CD4-positive, alpha-beta T cell (primary cell): ENCODE results near the gene NNT. TPM values are rescaled to one million over a fixed set of nuclear protein-coding genes. Genes with fewer than 3 reads are reported as not detected.

Experiments
- ATAC-seq: fragments of 200-7000 bp; cut with Tn5 transposase; one replicate; pipeline ENCODE4 v1.10.0; 2022; ENCODE audit warnings: mild to moderate bottlenecking; ENCODE audit not compliant: poor library complexity
- CTCF ChIA-PET: fragments of 350-600 bp; sonication (Branson Sonifier 250); formaldehyde crosslinking; loops from one replicate; lab custom pipeline; 2021; ENCODE audit warnings: antibody characterized with exemption, inconsistent platforms; lab: Charles Lee
- POLR2A ChIA-PET: fragments of 350-600 bp; sonication (Branson Sonifier 250); formaldehyde crosslinking; loops from one replicate; lab custom pipeline; 2021; ENCODE audit warnings: antibody characterized with exemption, inconsistent platforms; lab: Charles Lee
- DNase-seq, 14 experiments: peaks; one replicate each; pipeline ENCODE4 v3.0.0-alpha.2; 2013 to 2020; ENCODE audit warnings: mixed read lengths in 2 of 14
- H3K27ac ChIP-seq, 2 donors: one replicate each; pipeline versions ENCODE4 v1.5.1 to v1.7.0; 2013; ENCODE audit warnings: low read length in 2 of 2, low read depth in 1 of 2, mild to moderate bottlenecking in 1 of 2
- H3K27me3 ChIP-seq, 2 experiments: 1 replicate in 1 of 2; 2 replicates in 1 of 2; pipeline versions ENCODE4 v1.6.1 to v1.7.0; 2013; ENCODE audit warnings: low read length in 2 of 2, control low read depth in 1 of 2, mild to moderate bottlenecking in 1 of 2, moderate library complexity in 1 of 2; ENCODE audit not compliant: insufficient read depth in 2 of 2, control insufficient read depth in 1 of 2
- H3K36me3 ChIP-seq: one replicate; pipeline ENCODE4 v1.6.1; 2013; ENCODE audit warnings: low read length, control low read depth; ENCODE audit not compliant: insufficient read depth
- H3K4me1 ChIP-seq: one replicate; pipeline ENCODE4 v1.6.1; 2013; ENCODE audit warnings: low read length, control low read depth; ENCODE audit not compliant: insufficient read depth
- H3K4me3 ChIP-seq: one replicate; pipeline ENCODE4 v1.5.1; 2013; ENCODE audit warnings: mild to moderate bottlenecking, low read length, moderate library complexity
- H3K9me3 ChIP-seq, 2 experiments: 1 replicate in 1 of 2; 2 replicates in 1 of 2; pipeline versions ENCODE4 v1.6.1 to v1.7.0; 2013; ENCODE audit warnings: low read length in 2 of 2, mild to moderate bottlenecking in 2 of 2, control low read depth in 1 of 2, moderate library complexity in 1 of 2; ENCODE audit not compliant: control insufficient read depth in 1 of 2, insufficient read depth in 1 of 2
- H3K27ac Mint-ChIP-seq: one replicate; pipeline ENCODE4 v1.8.0; 2020; ENCODE audit warnings: mixed read lengths
- H3K27me3 Mint-ChIP-seq: one replicate; pipeline ENCODE4 v1.8.0; 2021; ENCODE audit warnings: mixed read lengths
- H3K36me3 Mint-ChIP-seq: one replicate; pipeline ENCODE4 v1.8.0; 2021; ENCODE audit warnings: low read depth, mixed read lengths
- H3K4me1 Mint-ChIP-seq: one replicate; pipeline ENCODE4 v1.8.0; 2021; ENCODE audit warnings: low read depth, mixed read lengths
- H3K4me3 Mint-ChIP-seq: one replicate; pipeline ENCODE4 v1.8.0; 2020; ENCODE audit warnings: mild to moderate bottlenecking, mixed read lengths
- H3K9me3 Mint-ChIP-seq: one replicate; pipeline ENCODE4 v1.8.0; 2020; ENCODE audit warnings: mixed read lengths
- CTCF ChIP-seq: fragments of 200-600 bp; IDR thresholded peaks from one replicate; pipeline ENCODE4 v1.8.0; 2022; ENCODE audit warnings: antibody characterized with exemption, mild to moderate bottlenecking
- intact Hi-C, 2 experiments: fragments of 100-400 bp; cut with DNase I in 1 of 2; cut with micrococcal nuclease in 1 of 2; formaldehyde crosslinking; loops; one replicate each; pipeline versions ENCODE4 v1.15.1 to v1.9.0; 2023 to 2025; cut with DNase I, micrococcal nuclease
- total RNA-seq, 174 experiments: library from RNA in 2 of 174; stranded (reverse) in 2 of 174; gene quantifications; one replicate each; pipeline ENCODE4 v1.2.3 and lab custom pipeline; 2021 to 2026

Gene NNT
- total RNA-seq, 2 experiments from 2014 or later: 22.3 to 23.5 TPM

GRCh38 chr5:43683884-43684471 is 81.0 kb downstream of the NNT start:
- H3K27ac ChIP-seq: no peak overlapping the region
- intact Hi-C loops: no loop called here
- ChIA-PET CTCF (no interaction called here), POLR2A (no interaction called here)
- no peaks in the 10 kb centered on the region for H3K27me3 Mint-ChIP-seq
- peaks cover 3% of the 10 kb centered on the region for H3K9me3 Mint-ChIP-seq
- peaks cover 28% of the 10 kb centered on the region for H3K36me3 ChIP-seq
- H3K36me3 Mint-ChIP-seq: peaks cover 79% of the 10 kb centered on the region
- no peaks in the 10 kb centered on the region for H3K4me1 ChIP-seq
- no peaks in the 10 kb centered on the region for H3K9me3 ChIP-seq
- DNase-seq: no peak
- no peak overlapping the region for H3K4me3 ChIP-seq
- H3K4me1 Mint-ChIP-seq: peaks cover 8% of the 10 kb centered on the region
- ATAC-seq: no peak
- H3K4me3 Mint-ChIP-seq: no peak overlapping the region
- H3K27ac Mint-ChIP-seq: no peak overlapping the region
- no peaks in the 10 kb centered on the region for H3K27me3 ChIP-seq
- TF ChIP-seq CTCF: no peak

- Histone ChIP-seq H3K27ac (no peak overlapping the region), H3K4me3 (no peak overlapping the region), H3K36me3 (peaks cover 31% of the 10 kb centered on the region), H3K4me1 (no peaks in the 10 kb centered on the region), H3K27me3 (no peaks in the 10 kb centered on the region), H3K9me3 (no peaks in the 10 kb centered on the region)
- intact Hi-C loops: no loop called here
- Mint-ChIP-seq H3K4me1 (peaks cover 8% of the 10 kb centered on the region), H3K9me3 (peaks cover 3% of the 10 kb centered on the region), H3K36me3 (peaks cover 88% of the 10 kb centered on the region), H3K27ac (no peak overlapping the region), H3K4me3 (no peak overlapping the region), H3K27me3 (no peaks in the 10 kb centered on the region)
- no peak for TF ChIP-seq CTCF
- no peak for ATAC-seq
- CTCF ChIA-PET: no interaction called here
- no peak for DNase-seq
- POLR2A ChIA-PET: no interaction called here
Measured at GRCh38 chr5:43685252-43685950, 82.4 kb downstream of the NNT start.

DNA sequence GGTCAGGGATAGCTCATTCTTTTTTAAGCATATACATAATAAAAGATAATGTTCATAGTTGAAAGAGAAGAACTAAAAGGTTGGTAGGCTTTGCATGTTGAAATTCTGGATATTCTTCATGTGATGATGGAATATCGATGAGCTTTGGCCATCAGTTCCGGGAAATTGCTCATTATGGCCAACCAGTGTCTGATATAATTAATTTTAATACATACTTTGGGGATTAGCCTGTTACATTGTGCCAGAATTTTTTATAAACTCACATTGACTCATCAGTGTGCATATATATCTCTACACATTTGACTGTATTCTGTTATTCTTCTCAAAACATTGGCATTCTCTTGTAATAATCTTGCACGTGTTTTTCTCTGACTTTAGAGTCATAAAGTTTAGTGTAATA is 84.3 kb downstream of the NNT start:
- no peaks in the 10 kb centered on the region for H3K9me3 ChIP-seq
- H3K4me1 ChIP-seq: no peaks in the 10 kb centered on the region
- POLR2A ChIA-PET: no interaction called here
- H3K4me3 Mint-ChIP-seq: no peak overlapping the region
- CTCF ChIA-PET: no interaction called here
- H3K36me3 ChIP-seq: peaks cover 28% of the 10 kb centered on the region
- TF ChIP-seq CTCF: no peak
- H3K27me3 ChIP-seq: no peaks in the 10 kb centered on the region
- H3K36me3 Mint-ChIP-seq: peaks cover 91% of the 10 kb centered on the region
- H3K4me1 Mint-ChIP-seq: peaks cover 8% of the 10 kb centered on the region
- ATAC-seq: no peak
- intact Hi-C loops: no loop called here
- H3K4me3 ChIP-seq: no peak overlapping the region
- DNase-seq: no peak
- H3K27ac ChIP-seq: no peak overlapping the region
- H3K27me3 Mint-ChIP-seq: no peaks in the 10 kb centered on the region
- H3K9me3 Mint-ChIP-seq: peaks cover 3% of the 10 kb centered on the region
- H3K27ac Mint-ChIP-seq: no peak overlapping the region
